GM21529 (cell line): ENCODE results near the gene FOXP1.
"Not testable (repeated sequence)": the region's sequence is repeated elsewhere in the genome, so short reads cannot be mapped to it uniquely, and the experiment has no call there.

ENCODE experiments used
- ATAC-seq: cut with Tn5 transposase; IDR thresholded peaks from one replicate; pipeline ENCODE4 v1.9.1; 2021; ENCODE audit not compliant: unreplicated experiment

The FOXP1 gene

DNA sequence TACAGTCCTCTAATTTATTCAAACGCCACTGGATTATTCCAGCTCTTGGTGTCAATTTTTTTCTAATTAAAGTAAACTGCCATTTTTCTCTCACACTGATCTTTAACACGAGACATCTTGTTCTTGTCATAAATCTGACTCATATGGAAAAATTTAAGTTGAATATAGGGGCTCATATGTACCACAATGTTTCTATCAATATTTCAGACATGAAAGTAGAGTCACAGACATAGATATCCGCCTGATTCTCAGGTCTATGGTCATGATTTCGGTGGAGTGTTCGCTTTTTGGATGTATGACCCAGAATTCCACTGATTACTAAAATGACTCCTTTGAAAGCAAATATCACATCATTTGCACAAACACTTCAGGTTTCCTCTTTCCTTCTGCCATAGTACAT is 552.8 kb downstream of the FOXP1 start:
- no peak for ATAC-seq

- ATAC-seq: no peak
Observed at GRCh38 chr3:71029770-71030169, 553.8 kb downstream of the FOXP1 start.

DNA sequence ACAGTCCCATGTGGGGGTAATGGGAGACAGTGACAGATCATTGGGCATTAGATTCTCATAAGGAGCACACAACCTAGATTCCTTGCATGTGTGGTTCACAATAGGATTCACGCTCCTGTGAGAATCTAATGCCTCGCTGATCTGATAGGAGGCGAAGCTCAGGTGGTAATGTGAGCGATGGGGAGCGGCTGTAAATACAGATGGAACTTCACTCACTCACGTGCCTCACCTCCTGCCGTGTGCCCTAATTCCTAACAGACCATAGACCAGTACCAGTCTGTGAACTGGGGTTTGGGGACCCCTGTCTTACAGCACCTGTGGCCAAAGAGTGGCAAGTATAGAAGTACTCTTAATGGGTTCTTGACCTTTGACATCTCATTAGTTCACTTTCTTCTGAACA is 554.7 kb downstream of the FOXP1 start:
- ATAC-seq: no peak

DNA sequence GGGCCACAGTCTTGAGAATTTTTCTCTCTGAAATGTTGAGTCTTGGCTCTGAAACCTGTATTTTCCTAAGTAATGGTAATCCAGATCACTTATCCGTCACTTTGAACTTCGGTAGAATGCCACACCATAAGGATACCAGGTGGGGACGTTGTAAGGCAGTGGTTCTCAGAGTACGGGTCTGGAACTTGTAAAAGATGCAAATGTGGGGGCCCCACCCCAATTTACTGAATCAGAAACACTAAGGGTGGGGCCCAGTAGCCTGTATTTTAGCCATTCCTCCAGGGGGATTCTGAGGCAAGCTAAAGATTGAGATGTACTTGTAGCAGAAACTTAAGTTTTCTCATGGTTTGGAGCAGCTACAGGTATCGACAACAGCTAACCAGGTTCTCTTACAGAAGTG is 555.3 kb downstream of the FOXP1 start:
- ATAC-seq: no peak

DNA sequence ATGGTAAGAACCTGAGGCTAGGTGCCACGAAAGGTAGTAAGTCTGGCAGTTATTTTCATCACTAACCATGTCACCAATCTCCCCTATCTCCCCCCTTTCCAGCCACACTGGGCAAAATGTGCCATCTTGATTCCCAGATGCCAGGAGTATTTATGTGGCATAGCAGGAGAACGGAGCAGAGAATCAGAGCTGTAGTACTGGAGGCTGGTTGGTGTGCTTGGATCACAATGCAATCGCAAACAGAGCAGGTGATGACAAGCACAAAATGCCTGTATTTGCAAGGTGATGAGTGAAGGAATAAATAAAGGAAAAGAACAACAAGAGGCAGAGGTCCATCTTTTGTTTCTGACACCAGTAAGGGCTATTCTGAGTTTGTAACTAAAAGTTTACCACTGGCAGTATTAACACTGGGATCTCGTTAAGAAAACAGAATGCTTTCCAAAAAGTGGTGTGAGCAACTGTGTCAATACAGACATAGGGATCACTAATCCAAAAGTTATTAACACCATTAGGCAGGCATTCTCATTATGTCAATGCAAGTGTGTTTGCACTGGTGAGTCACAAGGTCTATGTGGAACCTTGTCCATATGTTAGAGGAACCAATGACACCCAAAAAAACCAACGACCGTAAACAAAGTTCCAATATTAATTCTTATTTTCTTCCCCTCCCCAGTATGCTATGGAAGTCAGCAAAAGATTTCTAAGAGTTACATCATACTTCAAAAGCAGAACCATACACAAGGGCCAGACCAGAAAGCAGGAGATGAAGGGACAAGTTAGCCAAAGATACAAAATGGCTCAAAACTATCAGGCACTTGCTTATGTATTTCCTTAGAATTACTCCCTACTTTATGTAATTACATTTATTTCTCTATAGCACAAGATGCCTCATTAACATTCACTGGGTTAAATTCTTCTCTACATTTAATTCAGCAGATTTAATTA is 556.6 kb downstream of the FOXP1 start:
- ATAC-seq: no peak

DNA sequence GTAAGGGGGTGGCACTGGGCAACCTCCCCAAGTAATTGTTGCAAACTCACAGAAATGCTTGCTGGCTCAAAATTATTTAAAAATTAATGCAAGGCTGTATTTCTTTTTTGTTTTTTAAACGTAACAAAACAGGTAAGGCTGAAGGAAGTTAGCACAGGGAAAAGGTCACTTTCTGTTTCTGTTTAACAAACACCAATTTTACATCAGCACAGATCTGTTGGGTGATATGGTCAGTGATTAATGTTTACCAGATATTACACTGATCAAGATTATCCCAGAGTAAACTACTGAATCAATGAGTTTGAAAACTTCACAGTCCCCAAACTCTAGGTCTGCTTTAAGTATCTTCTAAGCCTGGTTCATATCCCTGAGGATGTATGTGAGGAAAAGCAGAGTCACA is 558.0 kb downstream of the FOXP1 start:
- no peak for ATAC-seq

DNA sequence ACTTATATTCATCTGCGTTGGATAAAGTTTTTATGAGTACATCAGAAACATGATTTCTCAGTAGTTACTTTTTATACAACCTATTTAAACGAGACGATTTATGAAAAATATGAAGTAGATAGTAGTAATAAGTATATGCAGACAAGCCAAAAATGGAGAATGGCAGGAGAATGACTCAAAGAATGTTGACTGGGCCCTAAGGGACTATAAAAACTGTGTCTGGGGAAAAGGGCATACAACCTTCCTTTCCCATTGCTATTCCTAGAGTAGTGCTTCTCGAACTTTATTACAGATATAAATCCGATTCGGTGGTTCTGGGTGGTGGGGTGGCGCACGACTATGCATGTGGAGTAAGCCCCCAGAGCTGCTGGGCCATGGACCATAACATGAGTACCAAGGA is 558.5 kb downstream of the FOXP1 start:
- ATAC-seq: no peak

GRCh38 chr3:71022551-71023335 is 560.8 kb downstream of the FOXP1 start:
- ATAC-seq: no peak

GRCh38 chr3:71018799-71019198 is 564.7 kb downstream of the FOXP1 start:
- no peak for ATAC-seq

- no peak for ATAC-seq
Observed at GRCh38 chr3:71016178-71016845, 567.2 kb downstream of the FOXP1 start.

GRCh38 chr3:71014616-71015015 is 568.9 kb downstream of the FOXP1 start:
- not testable (repeated sequence) for ATAC-seq

- ATAC-seq: no peak
Observed at GRCh38 chr3:71012971-71013370, 570.6 kb downstream of the FOXP1 start.

GRCh38 chr3:71011565-71012287 is 571.8 kb downstream of the FOXP1 start:
- ATAC-seq: peak; percentile 64

DNA sequence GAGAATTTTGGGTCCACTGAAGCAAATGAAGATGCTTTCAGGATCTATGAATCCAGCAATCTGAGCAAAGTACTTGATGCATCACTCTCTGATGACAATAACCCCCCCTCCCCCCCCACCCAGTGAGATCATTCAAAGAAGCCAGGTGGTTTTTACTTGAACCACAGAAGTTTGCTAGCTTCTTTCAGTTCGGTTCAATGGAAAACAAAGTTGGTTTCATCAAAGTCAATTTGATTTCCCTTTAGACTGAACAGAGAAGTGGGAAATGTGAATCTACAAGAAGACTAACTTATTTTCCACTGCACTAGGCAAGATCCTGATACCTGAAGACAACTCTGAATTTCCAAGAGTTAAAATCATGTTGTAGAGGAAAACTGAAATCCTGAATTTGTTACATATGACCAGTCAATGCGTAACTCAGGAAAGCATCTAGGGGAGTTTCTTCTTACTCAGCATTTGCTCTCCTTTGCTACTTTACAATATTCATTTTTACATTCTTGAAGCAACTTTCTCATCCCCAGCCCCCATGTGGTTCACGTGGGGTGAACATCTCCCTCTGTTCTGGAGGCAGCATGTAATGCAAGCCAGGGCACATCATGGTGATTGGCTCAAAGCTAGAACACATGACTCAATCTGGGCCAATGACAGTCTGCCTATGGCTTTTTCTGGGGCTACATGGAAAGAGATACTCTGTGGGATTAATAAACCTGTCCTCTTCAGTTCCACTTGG is 572.6 kb downstream of the FOXP1 start:
- ATAC-seq: peak; percentile 52

GRCh38 chr3:71008350-71008935 is 575.1 kb downstream of the FOXP1 start:
- ATAC-seq: no peak

GRCh38 chr3:71006810-71007785 is 576.4 kb downstream of the FOXP1 start:
- ATAC-seq: no peak

GRCh38 chr3:71005702-71006321 is 577.7 kb downstream of the FOXP1 start:
- no peak for ATAC-seq

GRCh38 chr3:71003511-71003910 is 580.0 kb downstream of the FOXP1 start:
- no peak for ATAC-seq
